Fibroblast of skin of abdomen (primary cell): ENCODE data around the gene ZAR1. TPM values are rescaled to one million over a fixed set of nuclear protein-coding genes. Genes with fewer than 3 reads are reported as not detected.
A peak's percentile ranks its signal among the peaks of the same experiment; 100 is the strongest.
"Not testable (repeated sequence)": the region's sequence is repeated elsewhere in the genome, so short reads cannot be mapped to it uniquely, and the experiment has no call there.

ENCODE experiments used
- DNase-seq: peaks from one replicate; pipeline ENCODE4 v3.0.0-alpha.2; 2013
- polyA plus RNA-seq, 2 experiments: library from polyadenylated mRNA; unstranded; fragments of 120-200 nt; gene quantifications; one replicate each; pipeline ENCODE4 v1.2.1, GENCODE V29; 2013; ENCODE audit not compliant: insufficient read length in 2 of 2

Gene ZAR1
- not detected for polyA plus RNA-seq (2013, experiment 1 of 2; ENCODE audit: insufficient read length)
- polyA plus RNA-seq (2013, experiment 2 of 2; ENCODE audit: insufficient read length) = not detected

DNA sequence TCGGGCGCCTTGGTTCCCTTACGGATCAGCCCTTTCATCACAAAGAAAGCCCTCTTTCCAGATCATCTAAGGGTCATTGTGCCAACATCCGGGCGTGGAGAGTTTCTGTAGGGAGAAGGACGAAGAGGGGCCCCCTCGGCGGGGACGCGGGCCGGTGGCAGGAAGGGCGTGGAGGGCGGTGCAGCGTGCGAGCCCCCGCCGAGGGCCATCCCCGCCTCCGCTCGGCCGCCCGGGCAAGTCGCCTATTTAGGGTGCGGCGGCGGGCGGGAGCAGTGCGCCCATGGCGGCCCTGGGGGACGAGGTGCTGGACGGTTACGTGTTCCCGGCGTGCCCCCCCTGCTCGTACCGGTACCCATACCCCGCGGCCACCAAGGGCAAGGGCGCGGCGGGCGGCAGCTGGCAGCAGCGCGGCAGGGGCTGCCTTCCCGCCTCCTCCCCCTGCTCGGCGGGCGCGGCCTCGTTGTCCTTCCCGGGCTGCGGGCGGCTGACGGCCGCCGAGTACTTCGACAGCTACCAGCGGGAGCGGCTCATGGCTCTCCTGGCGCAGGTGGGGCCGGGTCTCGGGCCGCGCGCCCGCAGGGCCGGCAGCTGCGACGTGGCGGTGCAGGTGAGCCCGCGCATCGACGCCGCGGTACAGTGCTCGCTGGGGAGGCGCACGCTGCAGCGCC lies at the start of gene ZAR1:
TSS of gene ZAR1 (plus strand) at position 241 of the 668 bp plus-strand sequence. CDS start at position 281, 40 bp downstream.
- no peak for DNase-seq

GRCh38 chr4:48440914-48441313 lies 49.1 kb upstream of the ZAR1 start:
- DNase-seq = not testable (repeated sequence)

- no peak for DNase-seq
Observed at GRCh38 chr4:48445704-48446103, 44.3 kb upstream of the ZAR1 start.

GRCh38 chr4:48446642-48447041 lies 43.4 kb upstream of the ZAR1 start:
- DNase-seq = no peak

GRCh38 chr4:48449151-48449550 lies 40.9 kb upstream of the ZAR1 start:
- DNase-seq = no peak

DNA sequence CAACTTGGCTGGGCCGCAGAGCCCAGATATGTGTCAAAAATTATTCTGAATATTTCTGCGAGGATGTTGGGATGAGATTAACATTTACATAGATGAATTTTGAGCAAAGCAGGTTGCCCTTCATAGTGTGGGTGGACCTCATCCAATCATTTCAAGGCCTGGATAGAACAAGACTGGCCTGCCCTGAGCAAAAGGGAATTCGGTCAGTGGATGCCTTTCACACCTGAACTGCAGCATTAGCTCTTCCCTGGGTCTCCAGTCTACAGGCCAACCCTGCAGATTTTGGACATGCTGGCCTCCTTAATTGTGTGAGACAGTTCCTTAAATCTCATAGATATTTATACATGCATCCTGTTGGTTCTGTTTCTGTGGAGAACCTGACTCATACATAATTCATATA lies 39.3 kb upstream of the ZAR1 start:
- no peak for DNase-seq

GRCh38 chr4:48451656-48452055 lies 38.4 kb upstream of the ZAR1 start:
- not testable (repeated sequence) for DNase-seq

GRCh38 chr4:48454591-48454990 lies 35.5 kb upstream of the ZAR1 start:
- DNase-seq = no peak

DNA sequence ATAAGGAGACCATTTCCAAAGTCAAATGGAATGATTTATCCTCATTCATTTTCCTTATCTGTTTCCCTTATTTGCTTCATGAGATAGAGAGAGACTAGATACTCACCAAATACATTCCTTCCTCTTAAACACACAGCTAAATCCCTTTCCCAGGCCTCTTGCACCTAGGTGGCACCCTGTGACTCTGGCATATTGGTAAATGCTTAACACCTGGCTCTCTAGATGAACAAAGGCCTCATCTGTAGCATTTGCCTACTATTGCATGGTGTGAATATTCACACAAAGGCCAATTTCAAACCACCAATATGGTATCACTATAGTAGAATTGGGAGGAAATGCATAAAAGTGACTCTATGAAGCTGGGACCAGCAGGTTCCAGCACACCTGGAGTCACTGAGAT lies 29.1 kb upstream of the ZAR1 start:
- no peak for DNase-seq

DNA sequence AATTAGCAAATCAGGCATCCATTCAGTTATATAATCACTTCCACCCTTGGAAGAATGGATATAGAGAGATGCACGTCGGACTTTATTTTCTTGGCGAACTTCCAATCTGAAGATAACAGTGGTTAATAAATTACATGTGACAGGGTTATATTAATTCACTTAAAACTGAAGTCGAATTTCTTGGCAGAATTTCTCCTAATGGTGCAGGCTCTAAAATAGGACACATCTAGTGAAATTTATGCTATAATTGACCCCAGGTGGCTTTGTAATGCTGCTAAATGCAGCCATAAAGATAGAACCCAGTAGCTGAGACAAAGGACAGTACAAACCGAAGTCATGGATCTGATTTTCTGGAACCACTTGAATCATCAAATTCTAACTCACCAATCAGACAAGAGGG lies 27.7 kb upstream of the ZAR1 start:
- DNase-seq = peak; percentile 72

DNA sequence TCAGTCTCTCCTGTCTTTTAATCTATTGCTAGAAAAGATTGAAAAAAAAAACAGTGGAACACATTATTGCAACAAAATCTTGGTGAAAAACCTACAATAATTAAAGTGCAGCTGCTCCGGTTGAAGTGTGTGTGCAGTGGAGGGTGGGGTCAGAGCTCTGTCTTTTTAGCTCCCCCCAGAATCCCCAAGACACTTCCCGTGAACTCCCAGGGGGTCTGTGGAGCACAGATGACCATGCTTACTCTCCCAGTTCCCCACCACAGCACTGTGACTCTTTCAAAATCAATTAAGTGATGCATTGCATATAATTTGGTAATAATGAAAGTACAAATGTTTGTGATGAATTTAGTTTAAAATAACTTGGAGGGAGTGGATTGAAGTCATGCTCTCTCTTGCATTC lies 22.6 kb upstream of the ZAR1 start:
- DNase-seq = no peak

DNA sequence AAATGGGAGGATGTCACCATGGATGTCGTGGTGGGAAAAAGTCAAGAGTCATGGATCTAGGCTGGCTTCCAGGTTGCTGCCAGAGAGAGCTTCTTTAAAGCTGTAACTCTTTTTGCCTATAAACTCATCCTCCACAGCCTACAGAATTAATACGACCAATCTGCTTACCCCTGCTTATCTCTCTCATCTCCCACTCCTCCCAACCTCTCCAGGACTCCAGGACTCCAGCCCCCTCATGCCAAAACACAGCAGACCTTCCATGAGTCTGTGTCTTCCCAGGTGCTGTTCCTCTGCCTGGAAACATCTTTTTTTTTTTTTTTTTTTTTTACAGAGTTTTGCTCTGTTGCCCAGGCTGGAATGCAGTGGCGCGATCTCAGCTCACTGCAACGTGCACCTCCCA lies 22.2 kb upstream of the ZAR1 start:
- no peak for DNase-seq

GRCh38 chr4:48470137-48470536 lies 19.9 kb upstream of the ZAR1 start:
- peak; percentile 14 for DNase-seq

DNA sequence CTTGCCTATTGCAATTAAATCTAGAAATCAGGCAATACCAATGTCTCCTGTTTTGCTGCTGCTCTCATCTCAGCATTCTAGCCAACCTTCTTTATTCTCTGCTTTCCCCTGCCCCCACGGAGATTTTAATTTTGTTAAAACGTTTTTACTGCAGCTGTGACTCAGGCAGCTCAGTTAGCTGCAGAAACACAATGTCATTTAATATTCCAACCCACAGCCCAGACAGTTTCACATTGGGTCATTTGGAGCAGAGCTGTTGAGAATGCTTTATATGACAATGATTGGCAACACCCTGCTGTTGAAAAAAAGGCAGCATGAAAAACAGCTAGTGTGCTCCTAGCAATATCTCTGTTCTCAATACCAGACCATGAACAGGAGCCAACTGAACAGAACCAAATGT lies 19.5 kb upstream of the ZAR1 start:
- peak; percentile 13 for DNase-seq

DNA sequence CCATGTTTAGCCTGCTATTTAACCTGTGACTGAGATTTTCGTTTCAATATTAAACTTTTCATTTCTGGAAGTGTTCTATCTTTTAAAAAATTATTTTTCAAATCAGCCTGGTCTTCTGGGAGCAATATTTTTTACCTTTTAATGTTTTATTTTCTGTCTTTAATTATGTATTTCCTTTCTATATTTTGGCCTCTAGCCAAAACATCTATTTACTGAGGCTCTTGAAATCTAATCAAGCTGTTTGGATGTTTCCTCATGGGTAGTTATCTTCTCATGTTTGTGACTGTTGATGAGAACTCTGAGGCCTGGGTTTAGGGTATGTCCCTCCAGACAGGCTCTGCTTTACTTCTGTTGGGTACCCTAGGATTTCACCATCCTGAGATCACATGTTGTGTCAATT lies 17.3 kb upstream of the ZAR1 start:
- no peak for DNase-seq

DNA sequence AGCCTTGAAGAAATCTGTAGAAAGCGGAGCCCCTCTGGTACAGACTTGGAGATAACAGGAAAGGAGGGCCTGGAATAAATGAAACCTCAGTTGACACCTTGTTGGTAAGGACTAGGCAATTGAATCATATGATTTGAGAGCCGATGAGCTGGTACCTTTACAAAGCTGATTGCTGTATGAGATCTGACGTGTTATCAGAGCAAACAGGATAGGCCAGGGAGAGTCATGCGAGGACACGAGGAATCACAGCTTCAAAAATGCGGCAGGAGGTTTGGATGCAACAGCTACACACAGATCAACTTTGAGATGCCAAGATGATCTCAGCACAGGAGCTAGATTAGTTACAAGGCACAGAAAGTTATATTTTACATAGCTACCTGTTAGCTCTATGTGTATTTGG lies 14.3 kb upstream of the ZAR1 start:
- no peak for DNase-seq

GRCh38 chr4:48478273-48478672 lies 11.8 kb upstream of the ZAR1 start:
- no peak for DNase-seq

GRCh38 chr4:48481581-48481980 lies 8.5 kb upstream of the ZAR1 start:
- DNase-seq = no peak

- no peak for DNase-seq
Observed at GRCh38 chr4:48483006-48483776, 6.9 kb upstream of the ZAR1 start, which contains the start of gene SLC10A4. Gene SLC10A4, plus strand, starts transcription at chr4:48483343. Its CDS starts 219 bp downstream, at chr4:48483562.

GRCh38 chr4:48483777-48484493 lies 6.1 kb upstream of the ZAR1 start:
- no peak for DNase-seq

GRCh38 chr4:48484494-48485168 lies 5.4 kb upstream of the ZAR1 start:
- no peak for DNase-seq

- no peak for DNase-seq
Observed at GRCh38 chr4:48489683-48490011, 405 bp upstream of the ZAR1 start.
